Measurements from ENCODE around the gene ARMH1.
A peak's percentile ranks its signal among the peaks of the same experiment; 100 is the strongest.

Gene ARMH1

DNA sequence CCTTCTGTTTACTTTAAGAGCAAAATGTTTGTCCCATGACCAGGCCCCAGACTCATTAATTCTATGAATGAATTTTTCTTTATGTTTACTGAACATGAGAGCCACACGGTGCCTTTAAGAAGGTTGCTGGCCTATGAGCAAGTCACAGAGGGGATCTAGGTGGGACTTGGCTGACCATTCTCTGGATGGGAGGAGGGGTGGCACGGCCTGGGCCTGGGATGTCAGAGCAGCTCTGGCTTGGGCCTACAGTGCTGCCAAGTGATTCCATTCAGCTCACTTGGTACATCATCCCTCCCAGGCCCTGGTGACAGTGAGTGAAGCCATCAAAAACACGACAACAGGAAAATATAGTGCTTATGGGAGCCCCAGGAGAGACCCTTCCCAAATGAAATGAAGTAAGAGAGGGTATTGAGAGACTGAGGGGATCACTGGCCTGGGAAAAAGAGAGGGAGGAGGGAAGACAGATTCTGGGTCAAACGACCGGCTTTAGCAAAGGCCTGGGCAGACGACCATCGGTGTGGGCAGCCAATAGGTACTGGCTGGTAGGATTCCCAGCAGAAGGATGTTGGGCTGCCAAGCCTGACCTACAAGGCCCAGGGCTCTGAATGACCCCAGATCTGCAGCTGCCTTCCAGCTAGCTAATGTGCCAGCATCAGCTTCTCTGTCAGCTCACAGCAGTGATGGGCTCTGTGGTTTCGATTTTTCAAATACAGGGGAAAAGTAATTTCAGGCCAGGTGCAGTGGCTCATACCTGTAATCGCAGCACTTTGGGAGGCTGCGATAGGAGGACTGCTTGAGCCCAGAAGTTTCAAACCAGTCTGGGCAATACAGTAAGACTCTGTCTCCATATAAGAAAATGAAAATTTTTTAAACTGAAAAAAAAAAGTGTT, 3.5 kb upstream of the ARMH1 start:
- no peak for DNase-seq (ENCODE audit: low spot score)

DNA sequence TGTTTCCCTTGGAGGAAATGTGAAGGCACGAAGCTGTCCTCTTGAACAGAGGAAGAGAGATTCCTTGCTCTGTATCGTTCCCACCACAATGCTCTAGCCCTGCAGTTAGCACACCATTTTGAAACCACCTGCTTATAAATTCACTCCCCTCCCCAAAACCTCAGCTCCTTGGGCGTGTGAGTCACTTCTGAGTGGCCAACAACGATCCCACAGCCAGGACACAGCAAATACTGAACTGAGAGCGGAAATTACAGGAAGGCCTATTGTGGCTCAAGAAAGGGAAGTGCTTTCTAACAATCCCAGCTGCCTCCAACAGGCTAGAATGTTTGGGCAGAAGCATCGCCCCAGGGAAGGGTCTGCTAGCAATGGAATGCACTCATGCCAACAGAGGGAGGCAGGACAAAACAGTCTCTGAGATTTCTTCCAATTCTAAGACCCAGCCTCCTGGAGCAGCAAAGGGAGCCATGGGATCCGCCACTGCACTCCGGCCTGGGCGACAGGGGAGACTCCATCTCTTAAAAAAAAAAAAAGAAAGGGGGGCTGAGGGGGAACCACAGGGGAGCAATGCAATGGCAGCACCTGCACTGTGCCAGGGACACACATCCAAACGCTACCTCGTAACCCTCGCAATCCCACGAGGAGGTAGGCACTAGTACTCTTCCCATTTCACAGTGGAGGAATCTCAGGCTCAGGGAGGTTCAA, 2.1 kb upstream of the ARMH1 start:
- peak; percentile 40 for DNase-seq (ENCODE audit: low spot score)

DNA sequence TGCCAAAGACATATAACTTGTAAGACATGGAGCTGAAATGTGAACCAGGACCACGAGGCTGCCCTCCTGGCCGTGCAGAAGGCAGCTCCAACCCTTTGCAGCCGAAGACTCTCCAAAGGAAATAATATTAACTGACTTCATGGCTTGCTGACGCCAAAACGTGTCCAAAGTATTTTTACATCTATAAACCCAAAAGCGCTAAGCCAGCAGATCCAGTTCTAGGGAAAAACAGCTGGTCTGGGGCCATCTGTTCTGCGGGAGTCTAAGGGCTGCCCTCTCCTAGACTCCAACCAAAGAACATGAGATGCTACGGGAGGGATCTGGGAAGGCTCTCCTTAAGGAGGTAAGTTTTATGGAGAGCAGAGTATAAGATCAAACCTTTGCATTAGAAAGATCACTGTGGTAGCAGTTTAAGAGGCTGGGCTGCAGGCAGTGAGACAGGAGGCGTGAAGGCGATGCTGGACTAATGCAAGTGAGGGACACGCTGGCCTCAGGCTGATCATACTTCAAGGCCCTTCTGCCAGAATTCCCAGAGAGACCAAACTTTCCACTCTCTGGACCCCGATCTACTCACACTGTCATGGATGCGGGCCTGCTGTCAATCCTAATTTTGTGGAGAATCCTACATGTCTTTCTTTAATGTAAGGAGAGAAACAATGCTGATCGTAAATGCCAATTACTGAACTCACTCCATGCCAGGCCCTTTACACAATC, 1.4 kb upstream of the ARMH1 start:
- no peak for DNase-seq (ENCODE audit: low spot score)

DNA sequence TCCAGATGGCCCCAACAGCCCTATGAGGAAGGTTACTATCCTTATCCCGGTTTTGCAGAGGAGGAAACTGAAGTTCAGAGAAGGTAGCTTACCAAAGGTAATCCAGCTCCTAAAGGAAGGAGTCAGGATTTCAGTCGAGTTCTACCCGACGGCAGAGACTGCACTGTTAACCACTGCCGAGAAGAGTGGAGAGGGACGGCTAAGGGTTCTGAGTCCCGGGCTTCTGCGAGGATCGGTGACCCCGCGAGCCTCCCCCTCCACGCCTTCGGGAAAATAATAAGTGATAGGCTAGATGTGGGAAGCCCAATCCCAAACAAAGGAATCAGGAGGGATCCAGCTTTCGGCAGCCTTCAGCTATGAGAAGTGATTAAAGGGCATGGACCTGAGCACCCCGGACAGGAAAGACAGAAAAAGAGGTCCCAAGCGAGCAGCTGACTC, 820 bp upstream of the ARMH1 start:
- DNase-seq (ENCODE audit: low spot score): no peak

DNA sequence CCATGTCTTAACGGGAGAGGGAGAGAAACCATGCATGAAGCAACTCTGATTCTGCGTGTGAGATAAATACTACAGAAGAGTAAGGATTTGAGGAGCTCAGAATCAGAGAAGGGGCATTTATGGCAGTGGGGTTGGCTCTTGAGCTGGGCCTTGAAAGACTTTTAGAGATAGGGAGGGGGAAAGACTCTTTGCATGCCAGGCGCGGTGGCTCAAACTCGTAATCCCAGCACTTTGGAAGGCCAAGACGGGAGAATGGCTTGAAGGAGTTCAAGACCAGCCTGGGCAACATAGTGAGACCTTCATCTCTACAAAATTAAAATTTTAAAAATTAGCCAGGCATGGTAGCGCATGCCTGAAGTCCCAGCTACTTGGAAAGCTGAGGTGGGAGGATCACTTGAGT, 672 bp downstream of the ARMH1 start:
- DNase-seq (ENCODE audit: low spot score): no peak

DNA sequence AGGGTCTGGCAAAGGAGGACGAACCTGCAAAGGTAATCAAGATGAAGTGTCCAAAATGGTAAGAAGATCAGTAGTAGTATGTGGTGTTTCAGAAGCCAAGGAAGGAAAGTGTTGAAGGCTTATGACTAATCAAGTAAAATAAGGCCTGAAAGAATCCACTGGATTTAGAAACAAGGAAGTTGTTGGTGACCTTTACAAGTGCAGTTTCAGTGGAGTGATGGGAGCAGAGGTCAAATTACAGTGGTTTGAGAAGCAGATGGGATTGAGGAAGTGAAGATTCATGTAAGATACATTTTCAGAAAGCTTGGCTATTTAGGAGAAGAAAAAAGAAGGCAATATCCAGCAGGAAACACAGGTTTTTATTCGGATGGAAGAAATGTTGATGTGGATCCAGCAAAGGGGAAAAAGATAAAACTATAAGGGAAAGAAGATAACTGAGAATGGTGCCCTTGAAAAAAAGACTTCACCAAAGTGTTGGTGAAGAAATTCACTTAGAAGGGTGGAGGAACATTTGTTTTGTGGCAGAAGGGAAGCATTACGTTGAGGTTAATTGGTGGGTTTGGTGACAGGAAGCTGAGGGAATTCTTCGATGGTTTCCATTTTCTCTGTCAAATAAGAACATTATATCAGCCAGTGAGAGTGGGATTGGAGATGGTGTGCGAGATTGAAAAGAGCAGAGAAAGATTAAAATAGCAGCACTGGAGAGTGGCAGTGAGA, 2.1 kb downstream of the ARMH1 start:
- DNase-seq (ENCODE audit: low spot score): no peak

DNA sequence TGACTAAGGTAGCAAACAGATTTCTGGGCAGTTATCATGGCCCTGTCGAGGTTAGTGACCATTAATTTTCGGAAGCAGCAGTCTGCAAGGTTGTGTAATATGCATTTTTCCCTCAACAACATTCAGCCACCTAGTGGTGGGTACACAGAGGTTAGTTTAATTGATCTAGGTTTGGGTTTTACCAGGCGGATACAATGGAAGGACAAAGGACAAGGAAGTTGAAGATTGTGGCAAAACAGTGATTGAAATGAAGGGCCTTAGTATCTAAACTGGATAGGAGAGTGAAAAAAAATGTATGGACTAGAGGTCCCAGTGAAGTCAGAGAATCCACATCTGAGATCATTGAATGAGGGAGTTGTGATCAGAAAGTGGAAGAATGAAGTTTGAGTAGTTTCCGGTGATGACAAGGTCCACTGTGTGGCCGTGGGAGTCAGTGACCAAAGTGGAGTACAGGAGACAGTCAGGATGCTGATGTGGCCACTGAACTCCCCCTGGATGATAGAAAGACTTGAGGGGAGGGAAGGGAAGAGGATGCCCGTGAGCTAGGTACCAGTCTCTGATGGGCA, 2.8 kb downstream of the ARMH1 start:
- DNase-seq (ENCODE audit: low spot score): peak; percentile 27

DNA sequence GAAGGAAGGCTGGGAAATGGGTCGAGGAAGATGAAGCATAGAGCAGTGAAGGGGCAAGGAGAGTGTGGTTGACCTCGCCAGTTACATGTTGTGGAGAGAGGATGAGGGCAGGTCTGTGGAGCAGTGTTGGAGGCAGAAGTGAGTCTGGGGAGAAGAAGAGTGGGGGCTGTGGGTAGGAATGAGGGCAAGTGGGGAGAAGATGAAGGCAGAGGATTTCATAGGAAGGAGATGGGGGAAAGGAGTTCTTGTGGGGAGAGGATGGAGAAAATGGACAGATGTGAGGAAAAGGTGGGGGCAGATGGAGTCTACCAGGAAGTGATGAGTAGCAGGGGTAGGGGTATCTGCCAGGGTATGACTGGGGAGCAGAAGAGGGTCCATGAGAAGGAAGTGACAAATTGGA, 3.6 kb downstream of the ARMH1 start:
- no peak for DNase-seq (ENCODE audit: low spot score)

DNA sequence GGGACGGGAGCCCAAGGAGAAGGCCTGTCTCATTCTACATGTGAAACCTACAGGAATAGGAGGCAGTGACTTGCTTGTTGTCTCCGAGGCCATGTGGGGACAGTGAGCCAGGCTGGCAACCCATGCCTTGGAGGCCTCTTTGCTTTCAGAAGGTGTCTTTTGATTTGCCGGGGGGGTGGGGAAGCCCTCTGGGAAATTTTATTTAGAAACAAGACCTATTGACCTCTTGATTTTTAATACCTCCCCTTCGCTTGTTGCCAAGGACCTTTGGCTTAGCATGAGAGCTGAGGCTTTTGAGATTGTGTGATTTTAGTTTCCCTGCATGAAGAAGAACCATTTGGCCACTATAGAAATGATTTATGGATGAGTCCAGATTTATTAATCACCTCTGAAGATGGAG, 4.1 kb downstream of the ARMH1 start:
- no peak for DNase-seq (ENCODE audit: low spot score)

DNA sequence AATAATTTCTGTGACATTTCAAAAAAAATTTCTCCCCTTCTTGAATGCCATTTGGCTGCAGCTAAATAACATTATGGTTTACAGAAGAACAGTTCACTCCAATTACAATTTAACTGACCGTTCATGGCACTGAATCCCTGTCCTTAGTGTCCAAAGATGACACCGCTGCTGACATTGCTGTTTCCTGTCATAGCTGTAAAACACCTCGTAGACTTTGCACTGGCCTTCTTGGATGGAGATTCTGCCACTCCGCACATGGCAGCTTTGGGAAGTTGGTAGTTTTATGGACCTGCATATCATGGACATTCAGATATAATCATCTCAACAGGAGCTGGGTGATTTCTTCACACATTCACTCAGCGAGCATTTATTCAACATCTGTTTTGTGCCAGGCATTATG, 5.0 kb downstream of the ARMH1 start:
- DNase-seq (ENCODE audit: low spot score): no peak

DNA sequence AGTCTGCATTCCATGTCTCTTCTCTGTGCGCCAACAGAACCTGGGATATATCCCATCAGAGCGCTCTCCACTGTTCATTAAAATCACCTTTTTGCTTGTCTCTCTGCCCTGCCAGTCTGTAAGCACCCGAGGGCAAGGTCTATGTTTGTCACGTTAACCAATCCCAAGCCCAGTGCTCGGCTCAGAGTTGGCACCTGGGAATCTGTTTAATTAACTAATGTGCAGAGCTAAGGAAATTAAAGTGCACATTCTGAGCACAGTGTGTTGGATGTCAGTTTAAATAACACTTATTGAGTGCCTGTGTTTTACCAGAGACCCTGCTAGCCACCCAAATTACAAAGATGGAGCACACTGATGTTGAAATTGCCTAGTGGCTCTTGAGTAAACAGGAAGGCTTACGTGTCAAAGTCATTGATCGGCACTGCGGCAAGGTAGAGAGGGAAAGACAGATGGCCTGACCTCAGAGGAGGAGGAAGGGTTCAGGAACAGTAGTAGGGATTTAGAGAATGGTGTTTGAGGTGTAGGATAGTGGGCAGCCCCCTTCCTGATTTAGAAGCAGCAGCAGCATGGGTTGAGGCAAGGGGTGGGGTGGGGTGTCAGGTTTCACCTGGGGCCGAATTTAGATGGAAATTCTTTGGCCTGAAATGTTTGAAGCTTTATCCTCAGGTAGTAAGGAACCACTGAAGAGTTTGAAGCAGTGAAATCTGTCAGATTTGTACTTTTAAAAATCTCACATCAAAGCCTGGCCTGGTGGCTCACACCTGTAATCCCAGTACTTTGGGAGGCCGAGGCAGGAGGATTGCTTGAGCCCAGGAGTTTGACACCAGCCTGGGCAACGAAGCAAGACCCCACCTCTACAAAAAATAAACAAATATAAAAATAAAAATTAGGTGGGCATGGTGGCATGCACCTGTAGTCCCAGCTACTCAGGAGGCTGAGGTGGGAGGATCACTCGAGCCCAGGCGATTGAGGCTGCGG, 7.7 kb downstream of the ARMH1 start:
- DNase-seq (ENCODE audit: low spot score): no peak

DNA sequence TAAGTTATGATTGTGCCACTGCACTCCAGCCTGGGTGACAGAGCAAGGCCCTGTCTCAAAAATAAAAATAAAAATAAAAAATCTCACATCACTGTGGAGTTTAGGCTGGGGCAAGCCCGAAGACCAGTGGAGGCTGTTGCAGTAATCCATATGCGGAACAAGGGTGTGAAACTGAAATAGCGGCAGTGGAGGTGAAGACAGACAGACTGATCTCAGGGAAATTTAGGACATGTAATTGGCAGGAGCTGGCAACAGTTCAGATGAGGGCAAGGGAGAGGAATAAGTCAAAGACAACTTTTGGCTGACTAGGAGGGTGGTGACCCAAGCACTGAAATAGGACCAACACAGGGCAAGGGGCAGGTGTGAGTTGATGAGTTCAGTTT, 8.4 kb downstream of the ARMH1 start:
- DNase-seq (ENCODE audit: low spot score): no peak

DNA sequence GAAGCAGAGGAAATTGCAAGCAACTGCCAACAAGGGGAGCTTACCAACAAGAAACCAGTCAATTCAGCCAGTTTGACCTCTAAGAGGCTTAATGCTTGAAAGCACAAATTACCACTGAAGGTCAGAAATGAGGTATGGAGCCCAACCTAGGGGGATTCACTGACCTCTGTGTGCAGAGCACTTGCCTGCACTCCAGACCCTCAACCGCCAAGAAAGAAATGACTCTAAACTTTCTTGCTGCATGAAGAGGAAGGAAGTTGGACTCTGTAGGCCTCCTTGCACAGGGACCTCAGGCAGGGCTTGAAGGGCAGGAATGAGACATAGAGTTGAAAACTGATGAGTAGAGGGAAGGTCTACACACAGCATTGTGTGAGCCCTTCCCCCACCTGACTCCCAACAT, 10.0 kb downstream of the ARMH1 start:
- peak; percentile 23 for DNase-seq (ENCODE audit: low spot score)

DNA sequence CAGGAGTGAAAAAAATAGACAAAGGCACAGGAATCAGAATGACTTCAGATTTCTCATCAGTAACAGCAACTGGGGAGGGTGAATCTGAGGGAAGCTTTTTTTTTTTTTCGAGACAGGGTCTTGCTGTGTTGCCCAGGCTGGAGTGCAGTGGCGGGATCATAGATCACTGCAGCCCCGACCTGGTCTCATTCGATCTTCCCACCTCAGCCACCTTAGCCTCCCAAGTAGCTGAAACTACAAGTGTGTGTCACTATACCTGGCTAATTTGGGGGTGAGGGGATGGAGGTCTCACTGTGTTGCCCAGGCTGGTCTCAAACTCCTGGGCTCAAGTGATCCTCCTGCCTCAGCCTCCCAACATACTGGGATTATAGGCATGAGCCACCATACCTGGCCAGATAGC, 10.7 kb downstream of the ARMH1 start:
- no peak for DNase-seq (ENCODE audit: low spot score)

DNA sequence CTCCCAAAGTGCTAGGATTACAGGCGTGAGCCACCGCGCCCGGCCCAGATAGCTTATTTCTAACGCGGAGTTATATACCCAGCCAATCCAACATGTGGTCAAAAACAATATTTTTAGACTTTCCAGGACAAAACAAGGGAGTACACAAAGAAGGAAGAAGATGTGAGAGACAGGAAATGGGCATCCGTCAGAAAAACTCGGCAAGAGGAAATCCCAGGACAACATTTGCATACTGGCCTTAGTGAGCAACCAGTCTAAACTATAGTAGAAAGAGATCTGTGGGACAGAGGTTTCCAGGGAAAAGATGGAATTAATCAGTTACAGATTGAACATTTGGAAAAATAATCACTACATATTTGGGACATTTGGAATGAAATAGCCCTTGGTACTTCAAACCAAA, 11.4 kb downstream of the ARMH1 start:
- no peak for DNase-seq (ENCODE audit: low spot score)

DNA sequence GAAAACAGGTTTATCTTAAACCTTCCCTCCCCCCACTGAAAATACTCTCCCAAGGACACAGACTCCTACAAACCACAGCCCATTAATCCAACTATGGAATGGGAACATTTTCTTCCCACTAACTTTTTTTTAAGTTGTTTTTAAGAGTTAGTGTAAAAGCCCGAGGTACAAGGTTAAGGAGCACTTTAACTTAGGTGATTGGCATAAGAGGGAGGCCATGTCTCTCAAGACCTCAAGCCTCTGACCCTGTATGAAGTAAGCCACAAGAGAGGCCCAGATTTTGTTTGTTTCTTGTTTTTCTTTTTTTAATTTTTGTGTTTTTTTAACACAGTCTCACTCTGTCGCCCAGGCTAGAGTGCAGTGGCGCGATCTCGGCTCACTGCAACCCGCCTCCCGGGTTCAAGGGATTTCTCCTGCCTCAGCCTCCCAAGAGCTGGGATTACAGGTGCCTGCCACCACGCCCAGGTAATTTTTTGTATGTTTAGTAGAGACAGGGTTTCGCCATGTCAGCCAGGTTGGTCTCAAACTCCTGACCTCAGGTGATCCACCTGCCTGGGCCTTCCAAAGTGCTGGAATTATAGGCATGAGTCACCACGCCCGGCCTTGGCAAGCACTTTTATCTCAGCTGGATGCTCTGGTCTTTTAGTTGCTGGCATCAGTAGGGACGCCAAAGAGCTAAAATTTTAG, 14.4 kb downstream of the ARMH1 start:
- DNase-seq (ENCODE audit: low spot score): no peak

DNA sequence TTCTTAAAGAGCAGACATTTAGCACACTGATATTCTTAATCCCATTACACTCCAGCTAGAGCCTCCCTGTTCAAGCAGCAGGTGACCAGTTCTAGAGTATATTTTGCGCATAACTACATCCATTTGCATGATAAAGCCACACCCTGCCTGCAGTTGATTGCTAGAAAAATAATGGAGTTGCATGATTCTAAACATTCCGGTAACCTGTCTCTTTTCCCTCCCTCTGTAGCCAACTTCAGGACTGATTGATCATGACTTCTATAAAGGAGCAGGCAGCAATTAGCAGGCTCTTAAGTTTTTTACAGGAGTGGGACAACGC, 14.9 kb downstream of the ARMH1 start:
- no peak for DNase-seq (ENCODE audit: low spot score)

DNA sequence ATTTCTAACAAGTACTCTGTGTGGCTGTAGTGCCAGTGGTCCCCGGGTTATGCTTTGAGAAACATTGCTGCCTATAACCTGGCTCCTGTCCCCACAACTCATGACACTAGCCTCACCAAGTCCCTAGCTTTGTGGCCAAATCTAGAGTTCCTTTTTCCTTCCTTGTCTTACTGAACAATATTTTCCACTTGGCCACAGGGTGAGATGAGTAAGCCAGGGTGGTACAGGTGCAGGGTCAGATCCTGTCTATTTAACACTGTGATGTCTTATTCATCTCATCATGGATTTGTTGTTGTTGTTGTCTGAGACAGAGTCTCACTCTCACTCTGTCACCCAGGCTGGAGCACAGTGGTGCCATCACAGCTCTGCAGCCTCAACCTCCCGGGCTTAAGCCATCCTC, 18.6 kb downstream of the ARMH1 start:
- peak; percentile 24 for DNase-seq (ENCODE audit: low spot score)

DNA sequence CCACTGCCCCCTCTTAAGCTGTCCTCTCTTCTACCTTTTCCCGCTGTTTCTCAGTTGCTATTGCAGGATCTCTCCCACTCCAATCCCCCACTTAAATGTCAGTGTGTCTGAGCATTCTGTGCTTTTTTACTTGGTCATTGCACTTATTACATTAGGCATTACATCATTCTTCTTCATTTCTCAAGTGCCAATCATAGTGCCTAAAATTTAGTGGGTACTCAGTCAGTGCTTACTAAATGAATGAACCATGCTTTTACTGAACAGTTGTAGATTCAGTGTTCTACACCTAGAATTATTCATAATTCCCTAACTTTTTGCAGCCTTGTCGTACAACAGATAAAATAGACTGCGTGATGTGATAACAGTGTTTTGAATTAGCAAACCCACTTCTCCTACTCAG, 19.4 kb downstream of the ARMH1 start:
- no peak for DNase-seq (ENCODE audit: low spot score)

DNA sequence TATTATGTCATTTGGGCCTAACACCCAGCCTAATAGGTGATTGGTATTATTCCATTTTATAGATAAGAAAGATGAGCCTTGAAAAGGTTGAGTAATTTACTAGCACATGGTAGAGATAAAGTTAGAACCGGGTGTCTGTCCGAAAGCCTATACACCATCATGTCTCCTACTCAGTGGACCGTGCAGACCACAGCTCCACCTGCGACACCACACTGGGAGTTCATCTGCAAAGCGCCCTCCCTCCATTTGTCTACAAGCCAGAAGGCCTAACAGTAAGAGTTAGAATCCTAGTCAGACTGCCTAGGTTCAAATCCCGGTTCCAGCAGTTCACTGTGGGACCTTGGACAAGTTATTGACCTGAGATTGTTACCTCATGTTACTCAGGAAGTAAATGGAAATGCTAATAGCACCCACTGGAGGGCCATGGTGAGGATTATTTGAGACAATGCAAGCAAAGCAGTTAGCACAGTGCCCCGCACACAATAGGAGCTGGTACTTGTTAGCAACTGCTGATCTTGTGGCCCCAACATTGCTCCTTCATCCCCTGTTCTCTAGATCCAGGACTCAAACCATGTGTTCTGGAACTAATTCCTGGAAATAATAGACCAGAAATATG, 20.5 kb downstream of the ARMH1 start:
- DNase-seq (ENCODE audit: low spot score): no peak
